ENCODE results near the gene TRIM44.

DNA sequence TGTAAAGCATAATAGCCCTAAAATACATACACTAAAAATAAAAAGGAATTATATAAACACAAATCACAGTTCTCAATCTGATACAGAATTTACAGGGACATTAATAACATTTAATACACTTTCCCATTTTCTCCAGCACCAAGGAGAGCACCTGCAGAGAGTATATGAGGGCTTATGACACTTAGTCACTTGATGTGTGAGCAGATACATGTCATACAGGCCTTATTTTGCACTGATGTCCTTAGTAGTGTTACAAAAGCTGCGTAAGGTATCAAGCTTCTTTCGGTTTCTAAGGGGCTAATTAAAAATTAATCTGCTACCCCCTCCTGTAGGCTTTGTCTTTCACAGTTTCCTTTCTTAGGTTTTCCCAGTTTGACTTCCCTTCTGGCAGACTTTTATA lies 61.3 kb downstream of the TRIM44 start:
- TF ChIP-seq CTCF (IDR thresholded peaks at IDR 0.05; ENCODE audit: low read length) = no peak
- TF ChIP-seq EZH2 (IDR thresholded peaks at IDR 0.05; ENCODE audit: borderline replicate concordance, low read length) = no peak

All from OCI-LY1 (cell line).